ENCODE measurements around the gene ZIC4. TPM values are rescaled to one million over a fixed set of nuclear protein-coding genes. Genes with fewer than 3 reads are reported as not detected.

Gene ZIC4
- total RNA-seq, 1 experiment from 2014 or later = 0.87 TPM

GRCh38 chr3:147404000-147404799 is 2.1 kb downstream of the ZIC4 start:
- H3K4me3 ChIP-seq = no peak overlapping the region
- no peaks in the 10 kb centered on the region for H3K9me3 ChIP-seq (replicated peaks)
- no peak for DNase-seq
- H3K4me1 ChIP-seq = no peaks in the 10 kb centered on the region
- no peaks in the 10 kb centered on the region for H3K27me3 ChIP-seq
- H3K36me3 ChIP-seq = 0 out of 2 replicates have a peak, but pooled peaks cover 1% of the 10 kb centered on the region
- H3K27ac ChIP-seq = no peak overlapping the region

GRCh38 chr3:147403511-147403910 is 2.8 kb downstream of the ZIC4 start:
- no peak overlapping the region for H3K4me3 ChIP-seq
- H3K27ac ChIP-seq = no peak overlapping the region
- H3K4me1 ChIP-seq = no peaks in the 10 kb centered on the region
- no peaks in the 10 kb centered on the region for H3K27me3 ChIP-seq
- H3K9me3 ChIP-seq (replicated peaks) = no peaks in the 10 kb centered on the region
- DNase-seq = no peak
- 0 out of 2 replicates have a peak, but pooled peaks cover 3% of the 10 kb centered on the region for H3K36me3 ChIP-seq

- Histone ChIP-seq H3K4me3 (no peak overlapping the region), H3K9me3 (replicated peaks) (no peaks in the 10 kb centered on the region), H3K27me3 (no peaks in the 10 kb centered on the region)
These were observed 4.2 kb downstream of the ZIC4 start for GRCh38 chr3:147402159-147402558.

GRCh38 chr3:147401421-147401820 is 4.9 kb downstream of the ZIC4 start:
- H3K27me3 ChIP-seq = no peaks in the 10 kb centered on the region
- H3K36me3 ChIP-seq = peaks cover 4% of the 10 kb centered on the region; the same call in 1 of the 2 replicates
- no peak overlapping the region for H3K27ac ChIP-seq
- H3K4me3 ChIP-seq = no peak overlapping the region
- H3K9me3 ChIP-seq (replicated peaks) = no peaks in the 10 kb centered on the region
- H3K4me1 ChIP-seq = no peaks in the 10 kb centered on the region
- DNase-seq = no peak

More at GRCh38 chr3:147402159-147402558, 4.2 kb downstream of the ZIC4 start:
- Histone ChIP-seq H3K27ac (no peak overlapping the region), H3K36me3 (0 out of 2 replicates have a peak, but pooled peaks cover 3% of the 10 kb centered on the region), H3K4me1 (no peaks in the 10 kb centered on the region)
- DNase-seq = no peak

- Histone ChIP-seq H3K27ac (no peak overlapping the region), H3K4me1 (no peaks in the 10 kb centered on the region), H3K27me3 (no peaks in the 10 kb centered on the region), H3K4me3 (no peak overlapping the region), H3K36me3 (peaks cover 5% of the 10 kb centered on the region; the same call in 1 of the 2 replicates), H3K9me3 (replicated peaks) (no peaks in the 10 kb centered on the region)
- no peak for DNase-seq
These were observed 5.3 kb downstream of the ZIC4 start for GRCh38 chr3:147400999-147401398.

GRCh38 chr3:147400111-147400510 is 6.2 kb downstream of the ZIC4 start:
- Histone ChIP-seq H3K9me3 (replicated peaks) (no peaks in the 10 kb centered on the region), H3K4me1 (no peaks in the 10 kb centered on the region), H3K27ac (no peak overlapping the region), H3K36me3 (peaks cover 14% of the 10 kb centered on the region; the same call in 1 of the 2 replicates), H3K27me3 (no peaks in the 10 kb centered on the region), H3K4me3 (no peak overlapping the region)
- DNase-seq = no peak

DNA sequence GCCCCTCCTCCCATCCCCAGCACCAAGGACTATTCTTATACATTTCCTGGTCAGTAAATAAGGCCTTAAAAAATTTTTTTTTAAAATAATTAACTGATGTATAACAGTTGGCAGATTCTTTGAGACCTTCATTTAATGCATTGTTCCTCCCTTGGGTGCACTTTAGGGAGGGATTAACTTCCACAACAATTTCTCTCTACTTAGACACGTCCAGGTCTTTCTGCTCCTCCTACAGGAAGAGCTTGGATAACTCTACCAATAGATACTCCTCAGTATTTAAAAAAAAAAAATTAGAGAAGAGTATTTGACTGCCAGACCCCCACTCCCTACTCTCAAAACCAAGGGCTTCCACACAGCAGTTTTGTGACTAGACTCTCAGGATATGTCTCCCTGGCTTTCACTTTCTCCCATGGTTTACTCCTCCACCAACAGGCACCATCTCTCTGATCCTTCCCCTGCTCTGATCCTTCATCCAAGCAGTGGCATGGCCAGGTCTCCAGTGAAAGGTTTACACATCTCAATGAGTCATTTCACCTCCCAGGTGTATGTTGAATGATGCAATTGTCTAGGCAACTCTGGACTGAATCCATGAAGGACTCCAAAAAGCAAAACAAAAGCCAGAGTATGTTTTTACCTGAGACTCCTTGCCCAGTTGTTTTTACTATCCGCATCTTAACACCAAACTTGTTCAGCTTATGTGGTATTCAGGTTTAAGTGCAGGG is 7.4 kb downstream of the ZIC4 start:
- Histone ChIP-seq H3K4me3 (no peak overlapping the region), H3K9me3 (replicated peaks) (no peaks in the 10 kb centered on the region), H3K36me3 (peaks cover 14% of the 10 kb centered on the region; the same call in 1 of the 2 replicates), H3K27ac (no peak overlapping the region), H3K27me3 (no peaks in the 10 kb centered on the region), H3K4me1 (no peaks in the 10 kb centered on the region)
- DNase-seq = no peak

- peaks cover 14% of the 10 kb centered on the region; the same call in 1 of the 2 replicates for H3K36me3 ChIP-seq
- H3K4me1 ChIP-seq = no peaks in the 10 kb centered on the region
- no peaks in the 10 kb centered on the region for H3K27me3 ChIP-seq
- no peak overlapping the region for H3K27ac ChIP-seq
- DNase-seq = no peak
- no peaks in the 10 kb centered on the region for H3K9me3 ChIP-seq (replicated peaks)
- H3K4me3 ChIP-seq = no peak overlapping the region
These were observed 8.2 kb downstream of the ZIC4 start for GRCh38 chr3:147397875-147398812.

GRCh38 chr3:147397155-147397874 is 9.0 kb downstream of the ZIC4 start:
- H3K27me3 ChIP-seq = no peaks in the 10 kb centered on the region

GRCh38 chr3:147396712-147397046 is 9.7 kb downstream of the ZIC4 start:
- Histone ChIP-seq H3K36me3 (peaks cover 14% of the 10 kb centered on the region; the same call in 1 of the 2 replicates), H3K27me3 (no peaks in the 10 kb centered on the region), H3K27ac (no peak overlapping the region), H3K4me3 (no peak overlapping the region), H3K4me1 (no peaks in the 10 kb centered on the region), H3K9me3 (replicated peaks) (no peaks in the 10 kb centered on the region)
- DNase-seq = no peak

More at GRCh38 chr3:147397155-147397874, 9.0 kb downstream of the ZIC4 start:
- peaks cover 14% of the 10 kb centered on the region; the same call in 1 of the 2 replicates for H3K36me3 ChIP-seq
- DNase-seq = no peak
- H3K4me3 ChIP-seq = no peak overlapping the region
- no peaks in the 10 kb centered on the region for H3K9me3 ChIP-seq (replicated peaks)
- no peak overlapping the region for H3K27ac ChIP-seq
- no peaks in the 10 kb centered on the region for H3K4me1 ChIP-seq

DNA sequence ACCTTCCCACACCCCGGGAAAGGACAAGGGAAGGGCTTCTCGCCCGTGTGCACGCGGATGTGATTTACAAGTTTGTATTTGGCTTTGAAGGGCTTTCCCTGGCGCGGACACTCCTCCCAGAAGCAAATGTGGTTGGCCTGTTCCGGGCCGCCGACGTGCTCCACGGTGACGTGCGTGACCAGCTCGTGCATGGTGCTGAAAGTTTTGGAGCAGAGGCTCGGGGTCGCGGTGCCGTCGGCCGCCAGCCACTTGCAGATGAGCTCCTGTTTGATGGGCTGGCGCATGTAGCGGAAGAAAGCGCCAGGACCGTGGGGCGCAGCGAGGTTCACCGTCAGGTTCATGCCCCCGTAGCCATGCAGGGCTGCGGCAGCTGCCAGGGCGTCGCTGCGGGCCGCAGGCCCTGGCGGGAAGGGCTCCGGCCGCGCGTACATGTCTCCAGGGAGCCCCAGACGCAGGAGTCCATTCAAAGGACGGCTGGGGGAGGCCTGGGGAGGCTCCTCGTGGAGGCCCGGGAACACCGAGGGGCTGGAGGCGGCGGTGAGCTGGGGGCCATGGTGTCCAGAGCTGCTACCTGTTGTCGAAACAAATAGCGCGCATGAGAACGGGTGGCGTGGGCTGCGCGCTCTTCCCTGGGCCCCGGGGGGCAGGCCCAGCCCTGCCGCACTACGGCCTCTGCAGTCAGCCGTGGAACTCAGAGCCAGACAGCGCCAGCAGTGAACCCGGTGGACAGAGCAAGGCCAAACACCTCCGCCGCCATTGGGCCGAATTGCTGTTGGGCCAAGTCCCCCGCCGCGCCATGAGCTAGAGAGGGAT is 10.2 kb downstream of the ZIC4 start:
- Histone ChIP-seq H3K27me3 (no peaks in the 10 kb centered on the region), H3K9me3 (replicated peaks) (no peaks in the 10 kb centered on the region), H3K4me3 (no peak overlapping the region), H3K36me3 (peaks cover 14% of the 10 kb centered on the region; the same call in 1 of the 2 replicates), H3K4me1 (no peaks in the 10 kb centered on the region), H3K27ac (no peak overlapping the region)
- no peak for DNase-seq

- peak overlapping the region; percentile 81 for H3K4me3 ChIP-seq
- H3K36me3 ChIP-seq = peaks cover 14% of the 10 kb centered on the region; the same call in 1 of the 2 replicates
- no peak for DNase-seq
- H3K9me3 ChIP-seq (replicated peaks) = no peaks in the 10 kb centered on the region
- H3K27me3 ChIP-seq = no peaks in the 10 kb centered on the region
- H3K4me1 ChIP-seq = no peaks in the 10 kb centered on the region
- H3K27ac ChIP-seq = peak overlapping the region; percentile 97
These were observed 11.5 kb downstream of the ZIC4 start for GRCh38 chr3:147394884-147395225.

Data from SJCRH30 (cell line).